ENCODE data around the gene TP53I13.
A peak's percentile ranks its signal among the peaks of the same experiment; 100 is the strongest.

The TP53I13 gene

GRCh38 chr17:29567554-29568330 lies 759 bp upstream of the TP53I13 start:
- DNase-seq: peak; percentile 28

DNA sequence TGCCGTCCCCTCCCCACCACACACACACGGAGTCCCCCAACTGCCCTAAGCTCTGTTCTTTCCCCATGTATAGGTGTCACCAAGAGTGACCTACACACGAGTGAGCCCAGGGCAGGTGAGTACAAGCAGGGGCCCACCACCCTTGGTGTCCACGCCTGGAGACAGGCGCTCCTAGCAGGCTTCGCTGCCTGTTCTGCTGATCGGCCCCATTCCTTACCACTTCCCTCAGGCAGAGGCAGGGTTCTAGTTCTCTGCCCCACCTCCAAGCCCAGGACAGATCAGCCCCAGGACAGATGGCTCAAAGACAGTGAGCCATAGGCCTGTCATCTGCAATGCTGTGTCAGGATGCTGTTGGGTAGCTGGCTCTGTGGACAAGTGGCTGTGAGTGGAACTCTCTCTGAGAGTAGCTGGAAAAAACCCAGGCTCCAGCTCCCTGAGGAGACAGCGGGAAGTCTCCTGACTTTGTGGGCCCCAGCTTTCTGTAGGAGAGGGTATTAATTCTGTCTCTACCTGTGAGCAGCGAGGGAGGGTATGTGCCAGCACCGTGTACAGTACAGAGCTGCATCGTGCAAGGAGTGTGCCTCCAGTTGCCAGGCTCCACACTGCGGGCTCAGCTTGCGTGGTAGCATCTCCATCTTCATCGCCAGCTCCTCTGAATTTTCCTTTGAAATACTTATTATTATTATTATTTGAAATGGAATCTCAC lies 897 bp downstream of the TP53I13 start:
- no peak for DNase-seq

DNA sequence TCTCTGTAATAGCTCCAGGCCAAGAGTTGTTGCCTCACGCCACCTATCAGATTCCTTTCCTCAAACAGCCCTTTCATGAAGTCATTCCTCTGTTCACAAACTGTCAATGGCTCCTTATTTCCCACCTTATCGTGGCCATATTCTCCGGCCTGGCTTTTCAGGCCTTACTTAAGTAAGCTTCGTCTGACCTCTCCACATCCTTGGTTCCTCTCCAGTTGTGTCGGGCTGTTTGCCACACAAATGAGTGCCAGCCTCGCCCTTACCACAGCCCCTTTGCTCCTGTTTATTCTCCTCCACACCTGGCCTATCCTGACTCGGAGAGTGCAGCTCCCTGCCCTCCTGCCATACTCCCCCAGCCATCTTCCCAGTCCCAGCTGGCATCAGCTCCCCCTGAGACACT lies 2.0 kb downstream of the TP53I13 start:
- DNase-seq: no peak

- DNase-seq: no peak
Observed at GRCh38 chr17:29571486-29571882, 3.0 kb downstream of the TP53I13 start.

GRCh38 chr17:29571883-29572681 lies 3.6 kb downstream of the TP53I13 start:
- no peak for DNase-seq

DNA sequence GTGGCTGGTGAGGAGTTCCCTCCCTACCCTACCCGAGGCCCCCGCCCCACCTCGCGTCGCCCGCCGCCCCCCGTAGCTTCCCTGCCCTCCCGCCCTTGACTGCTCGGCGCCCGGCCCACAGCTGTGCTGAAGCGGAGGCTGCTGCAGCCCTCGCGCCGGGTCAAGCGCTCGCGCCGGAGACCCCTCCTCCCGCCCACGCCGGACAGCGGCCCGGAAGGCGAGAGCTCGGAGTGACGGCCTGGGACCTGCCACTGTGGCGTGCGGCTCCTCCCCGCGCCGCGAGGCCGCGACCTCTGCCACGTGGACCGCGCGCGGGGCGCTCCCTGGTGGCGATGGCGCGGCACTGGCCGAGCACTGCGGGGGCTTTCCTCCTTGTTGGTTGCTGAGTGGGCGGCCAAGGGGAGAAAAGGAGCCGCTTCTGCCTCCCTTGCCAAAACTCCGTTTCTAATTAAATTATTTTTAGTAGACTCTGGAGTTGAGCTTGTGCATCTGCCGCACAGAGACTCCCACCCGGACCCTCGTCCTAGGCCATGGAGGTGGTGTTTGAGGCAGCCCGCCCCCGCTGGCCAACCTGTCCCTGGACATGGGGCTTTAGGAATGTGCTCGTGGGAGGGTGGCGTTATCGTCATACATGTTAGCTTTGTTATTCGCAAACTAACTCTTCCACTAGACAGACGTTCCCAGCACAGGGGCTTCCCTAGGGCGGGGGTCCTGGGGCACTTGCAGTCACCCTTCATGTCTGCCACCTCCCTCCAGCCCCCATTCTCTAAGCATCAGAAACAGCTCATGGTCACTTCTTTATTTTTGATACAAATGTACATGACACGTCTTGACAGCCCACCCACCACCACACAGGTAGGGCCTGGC lies 4.4 kb downstream of the TP53I13 start:
- DNase-seq: no peak

DNA sequence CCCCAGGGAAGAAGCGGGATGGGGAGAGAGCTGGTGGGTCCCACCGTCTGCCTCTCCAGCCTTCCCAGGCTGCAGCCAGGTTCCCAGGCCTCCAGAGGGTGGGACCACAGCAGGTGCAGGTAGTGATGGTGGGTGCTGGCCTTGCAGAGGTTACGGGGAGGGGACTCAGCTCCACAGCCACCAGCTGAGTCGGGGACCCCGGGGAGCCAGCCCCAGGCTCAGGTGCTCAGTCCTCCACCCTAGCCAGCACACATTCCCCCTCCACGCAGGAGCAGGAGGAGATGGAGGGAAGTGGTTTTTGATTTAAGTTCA lies 5.0 kb downstream of the TP53I13 start:
- DNase-seq: no peak

GRCh38 chr17:29573871-29574731 lies 5.6 kb downstream of the TP53I13 start:
- no peak for DNase-seq

DNA sequence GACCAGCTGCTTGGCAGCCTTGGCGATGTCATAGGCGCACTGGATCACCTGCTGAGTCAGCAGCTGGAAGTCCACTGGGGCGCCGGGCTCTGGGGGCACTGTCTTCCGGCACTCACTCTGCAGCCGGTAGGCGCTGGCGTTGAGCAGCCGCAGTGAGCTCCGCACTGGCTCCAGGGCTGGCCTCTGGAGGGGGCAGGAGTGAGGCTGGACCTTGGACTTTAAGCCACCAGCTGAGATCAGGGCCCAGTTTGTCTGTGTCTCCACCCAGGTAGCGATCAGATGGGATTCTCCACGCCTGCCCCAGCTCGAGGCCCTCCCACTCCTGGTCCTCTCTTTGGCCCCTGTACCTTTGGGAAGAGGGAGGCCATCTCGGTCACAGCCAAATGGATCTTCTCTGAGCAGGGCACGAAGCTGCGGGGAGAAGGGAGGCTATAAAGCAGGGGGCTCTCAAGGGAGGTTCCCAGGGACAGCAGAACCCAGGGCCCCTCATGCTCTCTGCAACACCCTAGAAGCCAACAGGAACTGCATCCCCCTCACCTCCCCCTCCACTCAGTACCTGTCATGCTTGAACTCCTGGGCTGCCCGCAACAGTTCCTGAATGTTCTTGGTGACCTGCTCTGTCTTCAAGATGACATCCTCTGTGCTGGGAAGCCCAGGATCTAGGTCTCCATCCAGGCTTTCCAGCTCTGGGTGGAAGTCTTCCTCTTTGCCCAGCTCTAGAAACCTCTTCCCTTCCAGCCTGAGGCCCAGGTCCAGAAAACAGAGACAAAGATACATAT lies 6.4 kb downstream of the TP53I13 start:
- no peak for DNase-seq

DNA sequence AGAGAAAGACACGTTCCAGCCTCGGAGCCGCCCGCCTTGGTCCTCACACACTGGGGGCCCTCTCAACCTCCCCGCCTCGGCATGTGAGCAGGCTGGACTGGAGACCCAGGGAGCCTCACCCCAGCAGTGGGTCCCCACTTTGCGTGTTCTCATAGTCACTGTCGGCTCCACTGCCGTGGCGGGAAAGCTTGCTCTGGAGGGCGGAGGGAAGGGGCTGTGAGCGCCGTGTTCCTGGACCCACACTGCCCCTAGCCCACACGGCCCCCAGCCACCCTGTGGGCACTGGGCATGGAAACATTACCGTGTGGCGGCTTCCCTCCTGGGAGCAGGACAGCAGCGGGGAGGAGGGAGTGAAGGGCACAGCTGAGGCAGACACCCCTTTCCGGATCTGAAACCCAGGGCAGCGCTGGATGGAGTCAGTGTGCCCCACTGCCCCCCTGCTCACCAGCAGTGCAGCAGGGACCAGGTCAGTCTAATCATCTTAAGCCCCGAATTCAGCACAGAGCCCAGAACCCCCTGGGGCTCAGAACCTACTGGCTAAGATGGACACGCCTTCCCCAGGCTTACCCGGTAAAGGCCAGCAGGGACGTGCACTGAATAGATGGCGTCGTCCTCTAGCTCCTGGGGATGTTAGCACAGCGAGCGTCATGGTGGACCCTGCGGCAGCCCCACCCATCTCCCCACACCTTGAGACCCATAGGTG lies 7.2 kb downstream of the TP53I13 start:
- DNase-seq: no peak

DNA sequence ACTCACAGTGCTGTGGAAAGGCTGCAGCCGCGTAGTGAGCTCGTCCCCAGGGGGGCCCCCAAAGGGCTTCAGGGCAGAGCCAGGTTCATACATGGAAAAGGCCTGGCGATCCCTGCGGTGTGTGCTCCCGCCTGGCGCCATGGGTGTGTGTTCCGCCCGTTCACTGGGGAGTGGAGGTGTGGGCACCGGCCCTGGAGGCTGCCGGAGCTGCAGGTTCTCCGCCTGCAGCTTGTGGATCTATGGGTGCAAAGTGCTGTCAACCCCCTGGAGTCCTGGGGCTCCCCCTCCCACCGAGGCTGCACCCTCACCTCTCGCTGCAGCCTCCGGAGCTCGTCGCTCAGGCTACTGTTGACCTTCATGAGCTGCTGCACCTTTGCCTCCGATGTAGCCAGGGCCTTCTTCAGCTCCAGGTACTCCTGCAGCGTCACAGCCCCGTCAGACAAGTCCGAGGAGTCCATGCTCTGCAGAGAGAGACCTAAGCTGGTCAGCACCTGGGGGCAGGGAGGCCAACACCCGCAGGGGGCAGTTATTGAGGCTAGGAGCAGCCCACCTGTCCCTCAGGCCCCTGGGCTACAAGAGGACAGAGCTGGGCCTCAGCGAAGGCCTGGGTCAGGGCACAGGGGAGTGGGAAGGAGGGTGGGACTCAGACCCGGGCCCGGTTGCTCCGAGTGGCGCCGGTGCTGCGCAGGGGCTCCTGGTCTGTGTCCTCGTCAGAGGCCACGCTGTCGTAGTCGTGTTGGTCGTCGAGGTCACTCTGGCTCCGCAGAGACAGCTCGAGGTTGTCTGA lies 7.9 kb downstream of the TP53I13 start:
- DNase-seq: no peak

DNA sequence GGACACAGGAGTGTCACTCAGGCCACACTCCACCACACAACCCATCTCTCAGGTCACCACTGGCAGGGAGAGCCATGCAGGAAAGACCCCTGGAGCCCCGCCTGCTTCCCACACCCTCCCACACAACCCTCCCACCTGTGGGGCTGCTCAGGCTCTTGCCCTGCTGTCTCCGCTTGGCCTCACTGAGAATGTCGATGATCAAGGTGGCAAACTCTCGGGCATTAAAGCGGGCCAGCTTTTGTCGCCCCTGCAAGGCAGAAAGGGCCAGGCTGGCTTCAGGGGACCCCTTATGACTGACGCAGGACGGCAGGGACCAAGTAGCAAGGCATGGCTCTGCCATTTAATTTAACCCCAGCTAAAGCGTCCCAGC lies 8.5 kb downstream of the TP53I13 start:
- no peak for DNase-seq

DNA sequence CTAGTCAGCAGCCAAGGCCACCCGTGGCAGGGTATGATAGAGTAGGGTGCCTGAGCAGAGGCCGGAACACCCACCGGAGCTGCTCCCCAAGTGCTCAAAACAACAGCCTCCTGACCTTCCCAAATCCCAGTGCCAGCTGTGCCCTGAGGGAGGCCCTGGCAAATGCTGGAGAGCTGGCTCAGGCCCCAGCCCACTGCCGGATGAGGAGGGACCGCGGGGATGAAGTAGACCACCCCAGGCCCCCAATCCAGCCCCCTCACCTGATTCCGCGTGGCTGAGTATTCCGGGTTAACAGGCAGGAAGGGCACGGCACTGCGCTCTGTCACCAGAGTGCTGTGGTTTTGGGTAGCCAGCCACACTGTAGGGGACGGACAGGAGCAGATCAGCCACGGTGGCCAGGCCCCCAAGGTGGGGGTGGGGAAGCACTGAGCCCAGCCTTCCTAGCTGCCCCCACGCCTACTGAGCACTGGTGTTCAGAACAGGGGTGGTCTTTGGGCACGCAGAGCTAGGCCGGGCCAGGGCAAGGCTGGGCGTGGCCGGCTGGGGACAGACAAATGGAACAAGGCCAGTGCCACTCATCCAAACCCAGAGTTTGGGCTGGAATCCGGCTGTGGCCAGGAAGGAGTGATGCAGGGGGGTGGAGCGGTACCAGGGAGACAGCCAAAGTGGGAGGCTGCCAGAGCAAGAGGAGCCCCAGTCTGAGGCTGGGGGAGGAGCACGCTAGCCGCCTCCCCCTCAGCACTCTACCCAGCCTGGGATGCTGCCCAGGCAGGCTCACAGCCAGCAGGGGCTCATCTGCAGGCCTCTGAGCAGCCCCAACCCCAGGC lies 9.1 kb downstream of the TP53I13 start:
- no peak for DNase-seq

DNA sequence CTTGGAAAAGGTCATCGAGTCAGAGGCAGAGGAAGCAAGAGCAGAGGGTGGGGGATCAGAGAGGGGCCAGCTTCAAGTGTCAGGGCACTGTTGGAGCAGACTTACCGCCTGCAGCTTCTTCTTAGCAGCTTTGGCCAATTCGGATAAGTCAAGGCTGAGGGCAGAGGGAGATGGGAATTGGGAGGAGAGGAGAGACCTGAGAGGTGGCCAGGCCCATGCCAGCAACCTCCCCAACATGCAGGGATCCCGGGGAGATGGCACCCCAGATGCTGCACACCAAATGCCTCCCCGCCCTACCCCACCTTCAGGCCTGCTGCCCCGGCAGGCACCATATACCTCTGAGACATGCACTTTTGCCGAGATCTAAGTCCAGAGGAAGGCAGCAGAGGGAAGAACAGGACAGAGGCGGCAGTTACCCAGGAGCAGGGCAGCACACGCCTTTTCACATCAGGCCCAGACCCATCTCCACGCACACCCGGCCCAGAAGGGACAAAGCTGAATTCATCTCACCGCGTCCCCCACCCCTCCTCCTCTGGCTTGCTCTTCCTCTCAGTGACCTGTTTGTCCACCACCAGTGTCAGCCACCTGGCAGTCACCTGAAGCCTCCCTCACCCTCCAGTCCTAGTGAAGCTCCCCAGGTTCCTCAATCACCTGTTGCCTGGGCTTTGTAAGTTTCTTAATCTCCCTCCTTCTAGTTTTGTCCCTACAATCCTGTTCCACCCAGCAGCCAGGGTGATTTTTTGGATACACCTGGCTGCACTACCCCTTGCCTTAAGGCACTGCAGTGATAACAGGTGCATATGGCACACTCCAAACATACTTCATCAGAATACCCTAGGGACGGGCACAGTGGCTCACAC lies 10.4 kb downstream of the TP53I13 start:
- no peak for DNase-seq

DNA sequence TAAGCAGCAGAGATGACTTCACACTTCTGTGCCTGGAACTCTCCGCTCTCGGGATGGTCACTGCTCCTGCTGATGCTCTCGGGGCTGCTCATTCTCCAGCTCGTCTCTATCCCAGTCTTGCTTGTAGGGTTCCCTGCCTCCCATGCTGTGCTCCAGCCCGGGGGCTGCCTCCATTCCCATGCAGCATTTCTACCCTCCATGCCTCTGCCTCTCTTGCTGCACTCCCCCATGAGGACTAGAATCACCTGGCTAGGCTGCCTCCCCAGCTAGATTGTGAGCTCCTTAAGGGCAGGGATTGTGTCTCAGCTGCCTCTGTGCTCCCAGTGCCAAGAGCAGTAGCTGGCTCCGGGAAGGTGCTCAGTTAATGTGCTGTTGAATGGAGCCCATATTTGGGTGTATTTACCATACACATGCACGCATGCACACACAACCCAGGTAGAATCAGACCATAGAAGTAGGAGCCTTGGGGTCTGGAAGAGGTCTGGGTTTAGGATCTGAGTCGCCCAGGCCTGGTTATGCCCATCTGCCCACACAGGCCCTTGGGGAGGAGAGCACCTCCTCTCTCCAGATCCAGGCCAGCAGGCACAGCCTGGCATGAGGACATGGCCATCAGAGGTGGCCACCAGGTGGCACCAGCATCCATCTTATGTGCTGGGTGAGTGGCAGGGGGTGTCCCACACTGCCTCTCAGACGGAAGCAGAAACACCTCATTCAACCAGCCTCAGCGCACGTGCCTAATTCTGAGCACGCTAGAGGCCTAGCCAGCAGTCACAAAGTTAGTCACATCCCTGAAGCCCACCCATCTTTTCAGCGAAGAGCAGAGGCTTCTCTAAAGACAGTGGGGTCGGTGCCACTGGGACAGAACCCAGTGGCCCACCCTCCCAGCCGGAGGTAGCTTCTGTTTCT lies 11.6 kb downstream of the TP53I13 start:
- DNase-seq: peak; percentile 45

DNA sequence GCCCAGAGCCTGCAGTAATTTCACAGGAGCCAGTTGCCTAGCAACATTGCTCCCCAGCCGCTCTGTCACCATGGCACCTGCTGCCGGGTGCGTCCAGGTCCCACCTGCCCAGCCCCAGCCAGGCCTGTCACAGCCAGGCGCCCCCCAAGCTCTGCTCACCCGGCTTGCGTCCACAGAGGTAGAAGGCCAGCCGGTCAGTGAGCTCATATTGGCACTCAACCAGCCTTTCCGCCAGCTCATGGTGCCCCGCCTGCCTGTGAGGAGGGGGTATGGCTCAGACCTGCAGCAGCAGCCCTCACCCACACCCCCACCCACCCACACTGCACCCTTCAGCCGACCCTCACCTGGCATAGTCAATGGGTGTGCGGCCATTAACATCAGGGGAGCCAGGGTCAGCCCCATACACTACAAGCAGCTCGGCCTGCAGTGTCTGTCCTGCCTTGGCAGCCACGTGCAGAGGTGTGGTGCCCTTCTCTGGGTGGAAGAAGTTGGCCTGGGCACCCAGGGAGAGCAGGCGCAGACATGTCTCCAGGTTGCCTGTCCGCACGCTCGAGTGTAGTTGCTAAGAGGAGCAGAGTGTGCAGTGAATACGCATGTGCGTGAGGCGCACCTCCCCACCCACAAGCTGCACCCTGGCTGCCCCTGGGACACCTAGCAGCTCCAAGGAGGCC lies 13.2 kb downstream of the TP53I13 start:
- DNase-seq: peak; percentile 30
